Measurements from ENCODE around the gene NTM.
"Not testable (repeated sequence)": the region's sequence is repeated elsewhere in the genome, so short reads cannot be mapped to it uniquely, and the experiment has no call there.

The NTM gene

DNA sequence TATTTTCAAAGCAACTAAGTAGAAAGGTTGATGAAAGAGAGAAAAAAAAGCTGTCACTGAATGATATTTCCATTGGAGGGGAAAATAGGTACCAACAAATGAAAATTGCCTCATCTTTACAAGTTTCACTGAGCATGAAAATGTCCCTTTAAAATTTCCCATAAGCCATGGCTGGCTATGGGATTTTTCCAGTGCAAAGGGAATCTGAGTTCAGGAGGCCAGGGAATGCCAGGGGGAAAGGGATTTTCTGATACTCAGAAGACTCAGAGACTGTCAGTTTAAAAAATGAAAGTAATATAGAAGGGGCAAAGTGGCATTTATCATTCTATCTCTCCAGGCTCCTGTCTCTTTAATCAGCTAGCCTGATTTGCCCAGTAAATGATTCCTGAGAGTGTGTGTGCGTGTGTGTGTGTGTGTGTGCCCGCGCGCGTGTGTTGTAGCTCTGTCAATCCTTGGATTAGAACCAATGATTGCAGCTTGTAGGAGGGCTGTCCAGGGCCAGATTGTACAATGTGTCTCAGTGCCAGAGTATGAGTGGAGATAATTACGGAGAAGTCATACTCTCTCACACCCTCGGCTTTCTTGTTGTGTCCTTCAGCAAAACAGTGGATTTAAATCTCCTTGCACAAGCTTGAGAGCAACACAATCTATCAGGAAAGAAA is at the start of gene NTM:
Gene NTM, plus strand, starts transcription at position 526 of the 662 bp plus-strand sequence.
- peak within 1 kb of the TSS; percentile 58 to 60 for H3K4me3 ChIP-seq (ENCODE audit: low read depth in 1 of 2, low read length in 2 of 2)
- no peak within 1 kb of the TSS for H3K9ac ChIP-seq (ENCODE audit: low read depth in 1 of 2, low read length in 2 of 2)
- no peak within 1 kb of the TSS for H3K27ac ChIP-seq (ENCODE audit: low read depth, low read length)
- peaks cover 25 to 32% of the 10 kb centered on the region in 2 donors for H3K27me3 ChIP-seq (ENCODE audit: control insufficient read depth in 1 of 2, insufficient read depth in 2 of 2, low read length in 2 of 2)
- no peaks in the 10 kb centered on the region for H3K9me3 ChIP-seq (ENCODE audit: control insufficient read depth in 1 of 2, low read length in 2 of 2)
- peaks cover 14 to 17% of the 10 kb centered on the region in 2 donors for H3K4me1 ChIP-seq (ENCODE audit: control insufficient read depth in 1 of 2, insufficient read depth in 2 of 2, low read length in 2 of 2)
- no peaks in the 10 kb centered on the region for H3K36me3 ChIP-seq (ENCODE audit: control insufficient read depth in 1 of 2, insufficient read depth in 2 of 2, low read length in 2 of 2)

DNA sequence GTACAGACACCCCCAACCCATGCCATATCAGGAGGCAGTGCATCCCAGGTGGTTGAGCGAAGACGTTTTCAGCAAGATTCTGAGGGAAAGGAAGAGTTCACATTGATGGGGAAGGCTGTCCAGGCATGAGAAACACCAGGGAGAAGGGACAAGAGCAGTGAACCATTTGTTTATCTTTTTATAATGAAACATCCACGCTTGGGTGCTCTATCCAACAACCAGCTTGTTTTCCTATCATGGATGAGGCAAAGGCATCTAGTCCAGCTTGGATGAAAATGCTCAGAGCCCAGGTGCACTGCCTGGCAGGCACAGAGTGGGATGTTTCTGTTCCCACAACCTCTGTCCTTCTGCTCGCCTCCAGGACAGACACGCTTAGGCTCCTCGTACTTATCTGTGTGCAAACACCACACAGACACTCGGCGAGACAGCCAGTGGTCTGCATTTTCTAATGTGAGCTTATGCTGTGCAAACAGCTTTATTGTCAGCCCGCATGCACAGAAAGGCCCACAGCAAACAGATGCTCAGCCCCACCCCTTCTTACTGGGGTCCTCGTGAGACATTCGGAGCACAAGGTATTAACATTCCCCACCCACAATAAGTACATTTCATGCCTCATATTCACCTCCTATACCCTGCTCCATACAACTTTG is 45.4 kb upstream of the NTM start:
- no peaks in the 10 kb centered on the region for H3K27me3 ChIP-seq (ENCODE audit: control insufficient read depth in 1 of 2, insufficient read depth in 2 of 2, low read length in 2 of 2)
- no peaks in the 10 kb centered on the region for H3K4me1 ChIP-seq (ENCODE audit: control insufficient read depth in 1 of 2, insufficient read depth in 2 of 2, low read length in 2 of 2)
- no peaks in the 10 kb centered on the region for H3K9me3 ChIP-seq (ENCODE audit: control insufficient read depth in 1 of 2, low read length in 2 of 2)
- no peaks in the 10 kb centered on the region for H3K36me3 ChIP-seq (ENCODE audit: control insufficient read depth in 1 of 2, insufficient read depth in 2 of 2, low read length in 2 of 2)
- H3K4me3 ChIP-seq (ENCODE audit: low read depth in 1 of 2, low read length in 2 of 2), result no peak overlapping the region
- H3K27ac ChIP-seq (ENCODE audit: low read depth, low read length), result no peak overlapping the region
- H3K9ac ChIP-seq (ENCODE audit: low read depth in 1 of 2, low read length in 2 of 2), result no peak overlapping the region

DNA sequence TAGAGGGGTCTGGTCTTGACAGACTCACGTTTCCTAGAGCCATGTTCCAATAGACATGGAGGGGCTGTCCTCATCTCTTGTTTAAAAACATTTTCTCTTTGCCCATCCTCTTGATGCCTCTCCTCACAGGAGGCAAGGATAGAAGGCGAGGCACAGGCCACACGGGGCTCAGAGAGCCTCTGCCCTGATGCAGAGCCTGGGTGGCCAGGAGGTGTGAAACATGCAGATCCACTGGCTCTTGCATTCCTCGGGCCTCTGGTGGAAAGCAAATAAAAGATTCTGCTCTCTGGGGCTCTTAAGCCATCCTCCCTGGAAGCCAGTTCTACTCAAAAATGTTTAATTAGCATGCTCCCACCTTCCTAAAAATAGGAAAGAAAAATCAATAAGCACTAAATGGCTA is 43.6 kb upstream of the NTM start:
- Histone ChIP-seq H3K4me3 (ENCODE audit: low read depth in 1 of 2, low read length in 2 of 2) (no peak overlapping the region), H3K9ac (ENCODE audit: low read depth in 1 of 2, low read length in 2 of 2) (no peak overlapping the region), H3K36me3 (ENCODE audit: control insufficient read depth in 1 of 2, insufficient read depth in 2 of 2, low read length in 2 of 2) (no peaks in the 10 kb centered on the region), H3K9me3 (ENCODE audit: control insufficient read depth in 1 of 2, low read length in 2 of 2) (no peaks in the 10 kb centered on the region), H3K27ac (ENCODE audit: low read depth, low read length) (no peak overlapping the region), H3K27me3 (ENCODE audit: control insufficient read depth in 1 of 2, insufficient read depth in 2 of 2, low read length in 2 of 2) (no peaks in the 10 kb centered on the region), H3K4me1 (ENCODE audit: control insufficient read depth in 1 of 2, insufficient read depth in 2 of 2, low read length in 2 of 2) (no peaks in the 10 kb centered on the region)

DNA sequence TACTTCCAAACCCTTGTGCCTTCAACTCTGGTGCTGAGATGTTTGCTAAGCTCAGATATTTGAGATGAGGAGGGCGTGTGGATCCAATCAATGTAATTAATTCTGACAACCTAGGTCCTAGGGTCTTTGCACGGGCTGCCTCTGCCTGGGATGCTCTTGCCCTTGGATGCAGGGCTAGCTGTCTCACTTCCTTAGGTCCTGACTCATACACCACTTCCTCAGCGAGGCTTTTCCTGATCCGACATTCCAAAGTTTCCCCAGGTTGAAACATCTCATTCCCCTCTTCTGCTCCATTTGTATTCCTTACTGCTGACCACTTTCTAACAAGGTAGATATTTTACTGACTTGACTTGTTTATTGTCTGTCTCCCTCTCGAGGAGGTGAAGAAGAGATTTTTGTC is 43.0 kb upstream of the NTM start:
- H3K36me3 ChIP-seq (ENCODE audit: control insufficient read depth in 1 of 2, insufficient read depth in 2 of 2, low read length in 2 of 2), result no peaks in the 10 kb centered on the region
- H3K4me1 ChIP-seq (ENCODE audit: control insufficient read depth in 1 of 2, insufficient read depth in 2 of 2, low read length in 2 of 2), result no peaks in the 10 kb centered on the region
- no peak overlapping the region for H3K27ac ChIP-seq (ENCODE audit: low read depth, low read length)

DNA sequence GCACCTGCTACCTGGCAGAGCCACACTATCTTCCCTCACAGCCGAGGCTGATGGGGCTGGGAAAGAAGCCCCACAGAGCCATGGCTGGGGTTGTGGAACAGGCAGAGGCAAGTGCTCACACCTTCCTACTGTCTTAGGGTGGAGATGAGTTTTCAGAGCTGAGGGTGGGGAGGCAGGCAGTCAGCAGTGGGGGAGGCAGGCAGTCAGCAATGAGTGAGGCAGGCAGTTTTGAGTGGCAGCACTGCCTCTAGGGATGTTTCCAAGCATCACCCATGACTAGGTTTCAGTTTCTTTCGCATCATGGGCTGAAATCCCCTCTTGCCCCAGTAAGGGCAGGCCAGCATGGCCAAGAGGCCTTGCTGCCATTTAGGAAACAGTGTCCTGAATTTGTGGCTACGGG is 41.6 kb upstream of the NTM start:
- H3K27ac ChIP-seq (ENCODE audit: low read depth, low read length), result no peak overlapping the region
- no peaks in the 10 kb centered on the region for H3K4me1 ChIP-seq (ENCODE audit: control insufficient read depth in 1 of 2, insufficient read depth in 2 of 2, low read length in 2 of 2)
- no peaks in the 10 kb centered on the region for H3K36me3 ChIP-seq (ENCODE audit: control insufficient read depth in 1 of 2, insufficient read depth in 2 of 2, low read length in 2 of 2)
- H3K4me3 ChIP-seq (ENCODE audit: low read depth in 1 of 2, low read length in 2 of 2), result no peak overlapping the region
- no peaks in the 10 kb centered on the region for H3K9me3 ChIP-seq (ENCODE audit: control insufficient read depth in 1 of 2, low read length in 2 of 2)
- H3K27me3 ChIP-seq (ENCODE audit: control insufficient read depth in 1 of 2, insufficient read depth in 2 of 2, low read length in 2 of 2), result no peaks in the 10 kb centered on the region
- no peak overlapping the region for H3K9ac ChIP-seq (ENCODE audit: low read depth in 1 of 2, low read length in 2 of 2)

More for the DNA sequence above, 43.0 kb upstream of the NTM start:
- Histone ChIP-seq H3K9me3 (ENCODE audit: control insufficient read depth in 1 of 2, low read length in 2 of 2) (no peaks in the 10 kb centered on the region), H3K9ac (ENCODE audit: low read depth in 1 of 2, low read length in 2 of 2) (no peak overlapping the region), H3K27me3 (ENCODE audit: control insufficient read depth in 1 of 2, insufficient read depth in 2 of 2, low read length in 2 of 2) (no peaks in the 10 kb centered on the region), H3K4me3 (ENCODE audit: low read depth in 1 of 2, low read length in 2 of 2) (no peak overlapping the region)

DNA sequence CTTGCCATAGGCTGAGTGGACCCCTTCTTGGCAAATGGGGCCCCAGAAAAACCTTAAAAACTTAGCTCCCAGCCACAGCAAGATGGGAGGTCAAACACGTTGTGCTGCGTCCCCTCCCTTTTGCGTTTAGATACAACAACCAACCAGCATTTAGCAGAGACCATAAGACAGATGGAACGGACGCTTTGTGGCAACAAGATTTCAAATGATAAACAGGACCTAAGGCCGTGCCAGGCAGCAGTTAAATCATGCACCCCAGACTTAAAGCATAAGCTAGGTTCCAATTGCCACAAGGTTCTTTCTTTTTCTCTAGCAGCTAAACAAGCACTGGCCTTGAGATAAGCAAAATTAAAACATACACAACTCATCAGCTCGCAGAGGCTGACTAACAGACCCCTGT is 39.4 kb upstream of the NTM start:
- H3K4me1 ChIP-seq (ENCODE audit: control insufficient read depth in 1 of 2, insufficient read depth in 2 of 2, low read length in 2 of 2), result no peaks in the 10 kb centered on the region
- no peaks in the 10 kb centered on the region for H3K27me3 ChIP-seq (ENCODE audit: control insufficient read depth in 1 of 2, insufficient read depth in 2 of 2, low read length in 2 of 2)
- H3K36me3 ChIP-seq (ENCODE audit: control insufficient read depth in 1 of 2, insufficient read depth in 2 of 2, low read length in 2 of 2), result no peaks in the 10 kb centered on the region
- H3K4me3 ChIP-seq (ENCODE audit: low read depth in 1 of 2, low read length in 2 of 2), result no peak overlapping the region
- H3K9me3 ChIP-seq (ENCODE audit: control insufficient read depth in 1 of 2, low read length in 2 of 2), result no peaks in the 10 kb centered on the region
- H3K9ac ChIP-seq (ENCODE audit: low read depth in 1 of 2, low read length in 2 of 2), result no peak overlapping the region
- H3K27ac ChIP-seq (ENCODE audit: low read depth, low read length), result no peak overlapping the region

DNA sequence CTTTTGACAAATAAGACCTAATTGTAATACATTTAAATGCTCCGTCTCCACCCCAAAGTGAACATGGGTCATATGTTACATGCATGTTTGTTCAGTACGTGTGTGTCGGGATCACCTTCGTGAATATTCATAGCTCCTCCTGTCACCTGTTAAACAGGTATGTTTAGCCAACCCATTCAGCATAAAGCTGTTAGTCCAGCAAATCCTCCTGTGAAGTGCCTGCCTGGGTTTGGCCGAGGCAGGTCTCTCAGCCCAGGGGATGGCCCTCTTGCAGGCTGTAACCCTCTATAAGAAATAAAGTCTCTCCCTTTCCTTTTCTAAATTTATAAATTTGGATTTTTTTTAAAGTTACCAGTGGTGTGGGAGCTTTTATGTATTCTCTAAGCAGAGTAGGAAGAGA is 38.9 kb upstream of the NTM start:
- H3K4me3 ChIP-seq (ENCODE audit: low read depth in 1 of 2, low read length in 2 of 2), result no peak overlapping the region
- H3K36me3 ChIP-seq (ENCODE audit: control insufficient read depth in 1 of 2, insufficient read depth in 2 of 2, low read length in 2 of 2), result no peaks in the 10 kb centered on the region
- H3K27ac ChIP-seq (ENCODE audit: low read depth, low read length), result no peak overlapping the region
- no peaks in the 10 kb centered on the region for H3K9me3 ChIP-seq (ENCODE audit: control insufficient read depth in 1 of 2, low read length in 2 of 2)
- H3K27me3 ChIP-seq (ENCODE audit: control insufficient read depth in 1 of 2, insufficient read depth in 2 of 2, low read length in 2 of 2), result no peaks in the 10 kb centered on the region
- H3K9ac ChIP-seq (ENCODE audit: low read depth in 1 of 2, low read length in 2 of 2), result no peak overlapping the region
- no peaks in the 10 kb centered on the region for H3K4me1 ChIP-seq (ENCODE audit: control insufficient read depth in 1 of 2, insufficient read depth in 2 of 2, low read length in 2 of 2)

DNA sequence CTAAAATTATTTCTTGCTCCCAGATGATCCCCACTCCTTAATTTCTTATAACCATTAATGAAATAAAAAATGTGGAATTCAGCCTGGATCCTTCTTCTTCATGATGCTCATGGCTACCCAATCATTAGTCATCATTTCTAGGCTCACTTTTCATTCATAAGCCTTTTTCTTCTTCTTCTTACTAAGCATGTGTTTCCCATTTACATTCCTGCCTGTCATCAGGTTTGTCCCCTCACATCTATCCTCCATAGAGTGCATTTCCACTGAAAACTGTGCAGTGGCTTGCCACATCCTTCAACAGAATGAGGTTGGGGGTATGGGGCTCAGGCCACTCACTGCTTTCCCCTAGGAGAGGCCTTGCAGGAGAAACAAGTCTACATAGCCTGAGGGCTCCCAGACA is 35.8 kb upstream of the NTM start:
- H3K4me3 ChIP-seq (ENCODE audit: low read depth in 1 of 2, low read length in 2 of 2), result no peak overlapping the region
- no peaks in the 10 kb centered on the region for H3K9me3 ChIP-seq (ENCODE audit: control insufficient read depth in 1 of 2, low read length in 2 of 2)
- H3K9ac ChIP-seq (ENCODE audit: low read depth in 1 of 2, low read length in 2 of 2), result no peak overlapping the region
- no peaks in the 10 kb centered on the region for H3K4me1 ChIP-seq (ENCODE audit: control insufficient read depth in 1 of 2, insufficient read depth in 2 of 2, low read length in 2 of 2)
- H3K27ac ChIP-seq (ENCODE audit: low read depth, low read length), result no peak overlapping the region
- H3K27me3 ChIP-seq (ENCODE audit: control insufficient read depth in 1 of 2, insufficient read depth in 2 of 2, low read length in 2 of 2), result no peaks in the 10 kb centered on the region
- no peaks in the 10 kb centered on the region for H3K36me3 ChIP-seq (ENCODE audit: control insufficient read depth in 1 of 2, insufficient read depth in 2 of 2, low read length in 2 of 2)

DNA sequence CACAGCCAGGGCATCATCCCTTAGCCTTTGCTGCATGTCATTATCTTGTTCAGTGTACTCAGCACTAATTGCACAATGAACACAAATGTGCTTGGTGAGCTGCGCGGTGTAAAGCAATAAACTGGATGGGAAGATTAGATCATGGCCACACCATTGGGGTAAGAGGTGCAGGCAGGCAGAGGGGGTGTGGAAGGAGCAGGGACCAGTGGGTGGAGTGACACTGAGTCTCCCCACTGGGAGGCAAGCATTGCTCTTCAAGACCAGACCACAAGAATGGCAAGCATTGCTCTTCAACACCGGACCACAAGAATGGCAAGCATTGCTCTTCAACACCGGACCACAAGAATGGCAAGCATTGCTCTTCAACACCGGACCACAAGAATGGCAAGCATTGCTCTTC is 28.5 kb upstream of the NTM start:
- not testable (repeated sequence) for H3K9ac ChIP-seq (ENCODE audit: low read depth in 1 of 2, low read length in 2 of 2); H3K27me3 ChIP-seq (ENCODE audit: control insufficient read depth in 1 of 2, insufficient read depth in 2 of 2, low read length in 2 of 2); H3K9me3 ChIP-seq (ENCODE audit: control insufficient read depth in 1 of 2, low read length in 2 of 2); H3K36me3 ChIP-seq (ENCODE audit: control insufficient read depth in 1 of 2, insufficient read depth in 2 of 2, low read length in 2 of 2); H3K4me3 ChIP-seq (ENCODE audit: low read depth in 1 of 2, low read length in 2 of 2); H3K27ac ChIP-seq (ENCODE audit: low read depth, low read length); H3K4me1 ChIP-seq (ENCODE audit: control insufficient read depth in 1 of 2, insufficient read depth in 2 of 2, low read length in 2 of 2)

DNA sequence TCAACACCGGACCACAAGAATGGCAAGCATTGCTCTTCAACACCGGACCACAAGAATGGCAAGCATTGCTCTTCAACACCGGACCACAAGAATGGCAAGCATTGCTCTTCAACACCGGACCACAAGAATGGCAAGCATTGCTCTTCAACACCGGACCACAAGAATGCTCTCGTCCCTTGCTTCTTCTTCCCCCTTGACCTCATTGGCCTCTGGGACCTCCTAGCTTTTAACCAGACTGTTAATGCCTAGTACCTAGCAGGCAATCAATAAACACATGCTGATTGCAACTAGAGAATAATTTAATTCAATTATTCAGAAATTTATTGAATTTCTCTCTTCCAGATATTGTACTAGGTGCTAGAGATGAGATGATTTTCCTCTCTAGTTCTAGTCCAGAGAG is 28.0 kb upstream of the NTM start:
- not testable (repeated sequence) for H3K9me3 ChIP-seq (ENCODE audit: control insufficient read depth in 1 of 2, low read length in 2 of 2); H3K27me3 ChIP-seq (ENCODE audit: control insufficient read depth in 1 of 2, insufficient read depth in 2 of 2, low read length in 2 of 2); H3K36me3 ChIP-seq (ENCODE audit: control insufficient read depth in 1 of 2, insufficient read depth in 2 of 2, low read length in 2 of 2); H3K27ac ChIP-seq (ENCODE audit: low read depth, low read length); H3K4me1 ChIP-seq (ENCODE audit: control insufficient read depth in 1 of 2, insufficient read depth in 2 of 2, low read length in 2 of 2); H3K4me3 ChIP-seq (ENCODE audit: low read depth in 1 of 2, low read length in 2 of 2); H3K9ac ChIP-seq (ENCODE audit: low read depth in 1 of 2, low read length in 2 of 2)
